Stimulated activated CD4-positive, alpha-beta T cell treated with anti-CD3 and anti-CD28 coated beads, Interleukin-1b, Interleukin-23, amount 100 ng/mL, for 1 hour (primary cell): ENCODE measurements around the gene MRPS27.
"Not testable (repeated sequence)": the region's sequence is repeated elsewhere in the genome, so short reads cannot be mapped to it uniquely, and the experiment has no call there.

ENCODE experiments used
- DNase-seq, 2 donors: peaks; one replicate each; pipeline ENCODE4 v3.0.0-alpha.2; 2020; ENCODE audit warnings: low read depth in 2 of 2

Gene MRPS27

GRCh38 chr5:72202331-72202825 is 117.7 kb downstream of the MRPS27 start:
- DNase-seq: no peak

- no peak for DNase-seq
These were observed 120.4 kb downstream of the MRPS27 start for GRCh38 chr5:72199681-72200080.

DNA sequence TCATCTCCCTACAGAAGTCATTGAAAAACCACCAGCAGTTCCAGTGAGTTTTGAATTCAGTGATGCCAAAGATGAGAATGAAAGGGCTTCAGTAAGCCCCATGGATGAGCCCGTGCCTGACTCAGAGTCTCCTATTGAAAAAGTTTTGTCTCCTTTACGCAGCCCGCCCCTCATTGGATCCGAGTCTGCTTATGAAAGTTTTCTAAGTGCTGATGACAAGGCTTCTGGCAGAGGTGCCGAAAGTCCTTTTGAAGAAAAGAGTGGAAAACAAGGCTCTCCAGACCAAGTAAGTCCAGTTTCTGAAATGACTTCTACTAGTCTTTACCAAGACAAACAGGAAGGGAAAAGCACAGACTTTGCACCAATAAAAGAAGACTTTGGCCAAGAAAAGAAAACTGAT is 122.6 kb downstream of the MRPS27 start:
- no peak for DNase-seq

GRCh38 chr5:72195581-72195980 is 124.5 kb downstream of the MRPS27 start:
- DNase-seq: no peak

- DNase-seq: no peak
These were observed 125.2 kb downstream of the MRPS27 start for GRCh38 chr5:72194846-72195245.

GRCh38 chr5:72191404-72191803 is 128.6 kb downstream of the MRPS27 start:
- DNase-seq: no peak

GRCh38 chr5:72189146-72189545 is 130.9 kb downstream of the MRPS27 start:
- no peak for DNase-seq

DNA sequence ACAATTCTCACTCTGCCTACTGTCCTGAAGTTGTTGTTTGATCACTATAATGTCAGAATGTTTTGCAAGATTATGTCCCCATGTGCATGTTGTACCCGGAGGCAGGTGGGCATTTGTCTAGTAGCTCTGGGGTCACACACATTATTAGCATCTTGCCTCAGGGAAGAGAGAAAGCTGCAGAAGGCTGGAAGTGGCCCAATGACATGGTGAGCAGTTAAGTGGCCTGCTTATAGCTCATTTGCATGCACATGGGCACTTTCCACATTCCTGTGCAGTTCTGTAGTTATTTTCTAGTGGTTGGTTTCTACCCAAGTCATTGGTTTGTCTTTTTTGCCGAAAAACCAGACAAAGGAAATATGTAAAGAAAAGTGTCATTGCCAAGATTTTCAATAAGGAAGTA is 131.9 kb downstream of the MRPS27 start:
- DNase-seq: no peak

- no peak for DNase-seq
These were observed 132.5 kb downstream of the MRPS27 start for GRCh38 chr5:72187388-72188075.

- no peak for DNase-seq
These were observed 134.3 kb downstream of the MRPS27 start for GRCh38 chr5:72185496-72186329.

DNA sequence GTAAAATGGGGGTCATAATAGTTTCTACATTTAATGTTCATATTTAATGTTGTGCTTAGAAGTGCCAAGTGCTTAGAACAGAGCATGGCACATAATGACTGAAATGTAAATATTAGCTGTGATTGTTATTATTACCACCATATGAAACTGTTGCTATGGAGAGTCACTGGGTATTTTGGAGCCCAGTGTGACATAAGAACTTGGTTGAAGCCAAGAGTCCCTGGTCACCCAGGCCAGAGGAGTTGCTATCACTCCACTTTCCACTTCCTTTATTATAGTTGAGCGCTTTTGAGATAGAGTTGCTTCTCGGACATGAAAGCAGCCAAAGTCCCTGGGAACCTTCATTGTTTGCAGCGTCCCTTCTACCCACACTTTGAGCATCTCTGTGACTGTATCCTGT is 135.6 kb downstream of the MRPS27 start:
- no peak for DNase-seq

- DNase-seq: no peak
These were observed 136.9 kb downstream of the MRPS27 start for GRCh38 chr5:72183101-72183520.

DNA sequence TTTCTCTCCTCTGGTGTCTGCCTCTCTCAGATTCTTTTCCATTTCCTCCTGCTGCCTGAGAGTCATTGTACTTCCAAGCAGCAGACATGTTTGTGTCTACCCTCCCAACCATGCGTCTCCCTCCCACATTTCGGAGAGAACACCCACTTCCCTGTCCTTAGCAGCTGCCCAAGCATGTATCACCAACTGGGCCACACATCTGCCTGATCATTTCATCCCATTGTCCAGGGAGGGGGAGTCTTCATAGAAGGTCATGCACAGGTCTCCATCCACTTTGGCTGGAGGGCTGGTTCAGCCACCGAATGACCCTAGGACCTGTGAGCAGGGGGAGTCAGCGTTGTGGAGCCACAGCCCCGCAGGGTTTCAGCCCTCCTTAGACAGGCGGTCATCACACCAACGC is 137.4 kb downstream of the MRPS27 start:
- DNase-seq: no peak

DNA sequence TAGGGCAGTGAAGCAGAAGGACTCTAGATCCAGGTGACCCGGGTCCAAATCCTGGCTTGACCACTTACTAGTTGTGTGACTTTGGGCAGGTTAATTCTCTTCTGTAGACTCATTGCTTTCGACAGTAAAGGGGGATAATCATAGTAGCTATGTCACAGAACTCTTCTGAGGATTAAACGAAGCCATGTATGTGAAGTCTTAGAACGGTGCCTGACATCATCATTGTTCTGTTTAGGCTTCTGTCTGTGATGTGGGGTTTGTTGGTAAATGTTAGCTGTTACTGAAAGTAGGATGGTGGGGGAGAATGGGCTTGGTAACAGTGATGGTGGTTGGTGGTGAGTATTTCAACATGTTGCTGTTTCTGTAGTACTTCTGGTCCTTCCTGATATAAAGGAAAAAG is 139.1 kb downstream of the MRPS27 start:
- no peak for DNase-seq

GRCh38 chr5:72179816-72180440 is 140.1 kb downstream of the MRPS27 start:
- DNase-seq: no peak

GRCh38 chr5:72179028-72179815 is 140.8 kb downstream of the MRPS27 start:
- DNase-seq: no peak

DNA sequence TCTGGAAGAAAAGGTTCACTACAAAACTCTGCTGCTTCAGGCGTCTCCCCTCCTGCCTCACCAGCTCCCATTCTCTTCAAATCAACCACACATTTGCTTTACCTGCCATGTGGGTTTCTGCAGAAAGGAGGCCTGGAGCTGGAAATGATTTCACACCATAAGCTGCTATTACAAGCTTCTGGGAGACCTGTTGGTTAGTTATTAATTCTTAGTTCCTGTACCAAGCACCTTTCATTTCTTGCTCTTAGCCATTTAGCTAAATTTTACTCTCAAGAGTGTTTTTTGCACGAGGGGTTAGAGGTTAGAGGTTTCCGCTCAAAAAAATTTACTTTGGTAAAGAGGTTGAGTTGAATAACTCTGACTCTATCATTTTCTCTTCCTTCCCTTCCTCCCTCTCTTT is 142.5 kb downstream of the MRPS27 start:
- DNase-seq: no peak

GRCh38 chr5:72172786-72173185 is 147.3 kb downstream of the MRPS27 start:
- no peak for DNase-seq

DNA sequence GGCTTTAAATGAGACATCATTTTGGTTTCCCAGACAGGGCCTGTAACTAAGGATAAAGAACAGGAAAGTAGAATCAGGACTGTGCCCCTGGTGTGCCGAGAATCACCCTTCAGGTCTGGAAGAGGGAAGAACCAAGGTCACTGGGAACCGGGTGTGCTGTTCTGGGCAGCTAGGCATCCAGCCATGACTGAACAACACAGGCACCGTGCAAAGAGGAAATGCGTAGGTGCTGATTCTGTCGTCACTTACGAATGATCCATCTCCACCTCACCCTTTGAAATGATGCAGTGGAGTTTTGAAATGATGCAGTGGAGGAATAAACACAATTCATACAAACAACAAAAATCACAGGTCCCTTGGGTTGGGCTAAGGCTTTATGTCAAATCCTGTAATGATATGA is 148.4 kb downstream of the MRPS27 start:
- DNase-seq: no peak

- not testable (repeated sequence) for DNase-seq
These were observed 148.9 kb downstream of the MRPS27 start for GRCh38 chr5:72171181-72171580.

DNA sequence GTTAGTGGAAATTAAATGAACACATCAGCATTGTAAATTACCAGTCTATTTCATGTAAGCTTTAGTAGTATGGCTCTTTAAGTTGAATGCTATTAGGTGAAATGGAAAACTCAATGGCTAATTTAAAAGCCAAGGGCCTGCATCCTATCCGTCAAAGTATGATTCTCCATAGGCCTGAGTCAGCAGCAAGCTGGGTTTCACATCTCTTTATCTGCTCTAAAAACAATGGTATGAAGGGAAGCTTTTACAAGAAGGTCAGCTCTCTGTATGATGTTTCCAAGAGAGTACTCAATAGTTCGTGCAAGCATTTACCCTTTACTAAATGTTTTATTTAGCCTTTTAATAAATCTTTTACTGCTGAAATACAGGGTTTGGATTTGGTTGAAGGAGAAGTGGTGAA is 149.9 kb downstream of the MRPS27 start:
- DNase-seq: no peak
